SK-N-SH treated with all-trans-retinoic acid at 6 μM for 48 hours (cell line): Measurements from ENCODE around the gene IGSF9.

Experiments
- ATAC-seq: fragments of 200-7000 bp; cut with Tn5 transposase; 3 replicates; pipeline ENCODE4 v1.9.1; 2020; ENCODE audit warnings: mild to moderate bottlenecking, moderate library complexity
- ARNTL ChIP-seq: fragments of 450-650 bp; formaldehyde crosslinking; IDR thresholded peaks from 2 replicates; pipeline ENCODE4 v1.5.0; 2020; ENCODE audit warnings: low read depth, mild to moderate bottlenecking, moderate library complexity, borderline replicate concordance
- BACH2 ChIP-seq: fragments of 250-450 bp; sonication (Bioruptor Pico); IDR thresholded peaks from 2 replicates; pipeline ENCODE4 v1.9.0; 2021; ENCODE audit warnings: mild to moderate bottlenecking, borderline replicate concordance
- CREB5 ChIP-seq: fragments of 250-450 bp; sonication (Bioruptor Pico); IDR thresholded peaks from 2 replicates; pipeline ENCODE4 v1.5.1; 2020; ENCODE audit warnings: low read depth, mild to moderate bottlenecking, moderate library complexity
- ESRRG ChIP-seq: fragments of 250-450 bp; sonication (Bioruptor Pico); IDR thresholded peaks from 2 replicates; pipeline ENCODE4 v1.6.1; 2021; ENCODE audit warnings: mild to moderate bottlenecking
- GLIS3 ChIP-seq: fragments of 250-450 bp; sonication (Bioruptor Pico); IDR thresholded peaks from 2 replicates; pipeline ENCODE4 v1.5.0; 2020; ENCODE audit warnings: mild to moderate bottlenecking, moderate library complexity
- ISL1 ChIP-seq: fragments of 250-450 bp; sonication (Bioruptor Pico); IDR thresholded peaks from 2 replicates; pipeline ENCODE4 v2.1.2; 2022; ENCODE audit warnings: mild to moderate bottlenecking, moderate library complexity
- OSR1 ChIP-seq: fragments of 250-450 bp; sonication (Bioruptor Pico); IDR thresholded peaks from 2 replicates; pipeline ENCODE4 v1.8.0; 2022; ENCODE audit warnings: moderate library complexity, mild to moderate bottlenecking, inconsistent platforms
- PPARA ChIP-seq: fragments of 250-450 bp; sonication (Bioruptor Pico); IDR thresholded peaks from 2 replicates; pipeline ENCODE4 v1.5.0; 2020; ENCODE audit warnings: mild to moderate bottlenecking, borderline replicate concordance
- RARB ChIP-seq: fragments of 250-450 bp; sonication (Bioruptor Pico); IDR thresholded peaks from 2 replicates; pipeline ENCODE4 v1.8.0; 2021; ENCODE audit warnings: mild to moderate bottlenecking, moderate library complexity
- SNAI2 ChIP-seq: fragments of 250-450 bp; sonication (Bioruptor Pico); IDR thresholded peaks from 2 replicates; pipeline ENCODE4 v1.5.0; 2020; ENCODE audit warnings: mild to moderate bottlenecking, moderate library complexity
- TCF4 ChIP-seq: fragments of 250-450 bp; sonication (Bioruptor Pico); IDR thresholded peaks from 2 replicates; pipeline ENCODE4 v1.8.0; 2021; ENCODE audit warnings: mild to moderate bottlenecking, moderate library complexity, borderline replicate concordance
- TOX ChIP-seq: fragments of 250-450 bp; sonication (Bioruptor Pico); IDR thresholded peaks from 2 replicates; pipeline ENCODE4 v1.8.0; 2021; ENCODE audit warnings: mild to moderate bottlenecking, moderate library complexity, borderline replicate concordance
- ZC3H10 ChIP-seq: fragments of 250-450 bp; sonication (Bioruptor Pico); IDR thresholded peaks from 2 replicates; pipeline ENCODE4 v1.5.1; 2021; ENCODE audit warnings: mild to moderate bottlenecking, moderate library complexity
- ZFP3 ChIP-seq: fragments of 250-450 bp; sonication (Bioruptor Pico); IDR thresholded peaks from 2 replicates; pipeline ENCODE4 v1.5.0; 2020; ENCODE audit warnings: mild to moderate bottlenecking, moderate library complexity
- ZFP30 ChIP-seq: fragments of 450-650 bp; formaldehyde crosslinking; IDR thresholded peaks from 2 replicates; pipeline ENCODE4 v1.5.0; 2022; ENCODE audit warnings: mild to moderate bottlenecking, moderate library complexity
- ZNF565 ChIP-seq: fragments of 450-650 bp; formaldehyde crosslinking; conservative IDR thresholded peaks from 2 replicates; pipeline ENCODE4 v1.5.0; 2020; ENCODE audit warnings: low read depth, mild to moderate bottlenecking, moderate library complexity
- ZNF70 ChIP-seq: fragments of 450-650 bp; formaldehyde crosslinking; IDR thresholded peaks from 2 replicates; pipeline ENCODE4 v1.5.0; 2020; ENCODE audit warnings: mild to moderate bottlenecking, moderate library complexity
- ZNF8 ChIP-seq: fragments of 450-650 bp; formaldehyde crosslinking; IDR thresholded peaks from 2 replicates; pipeline ENCODE4 v1.5.0; 2020; ENCODE audit warnings: mild to moderate bottlenecking, moderate library complexity
- TF ChIP-seq, protein P1 (sequence below): fragments of 250-450 bp; sonication (Bioruptor Pico); IDR thresholded peaks from 2 replicates; pipeline ENCODE4 v1.5.1; 2021; ENCODE audit warnings: mild to moderate bottlenecking, moderate library complexity
- TF ChIP-seq, protein P2 (sequence below): fragments of 250-450 bp; sonication (Bioruptor Pico); IDR thresholded peaks from 2 replicates; pipeline ENCODE4 v1.8.0; 2021; ENCODE audit warnings: low read depth, mild to moderate bottlenecking, moderate library complexity, borderline replicate concordance

The IGSF9 gene

GRCh38 chr1:159940006-159940620 lies 5.3 kb downstream of the IGSF9 start:
- no peak for ATAC-seq
- TF ChIP-seq BACH2 (CRISPR knock-in tag) (no peak), ZFP3 (CRISPR knock-in tag) (no peak), ZNF565 (CRISPR knock-in tag) (no peak), ZC3H10 (no peak), CREB5 (CRISPR knock-in tag) (no peak), ZNF70 (CRISPR knock-in tag) (no peak)

DNA sequence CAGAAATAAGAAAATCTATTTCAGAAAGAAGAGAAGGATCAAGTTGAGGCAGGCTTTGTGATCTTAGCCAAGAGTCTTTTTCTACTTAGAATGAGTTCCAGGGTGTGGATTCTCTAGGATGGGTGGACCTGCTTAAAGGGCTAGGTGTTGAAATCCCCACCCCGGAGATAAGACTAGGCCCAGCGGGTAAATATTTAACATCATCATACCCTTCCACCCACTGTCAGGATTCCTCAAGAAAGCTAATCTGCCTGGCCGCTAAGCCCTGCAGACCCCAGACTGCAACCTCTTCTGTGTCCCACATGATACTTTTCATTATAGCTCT lies 5.8 kb downstream of the IGSF9 start:
- ATAC-seq, result no peak
- TF ChIP-seq ESRRG (CRISPR knock-in tag) (no peak), ISL1 (no peak), RARB (CRISPR knock-in tag) (no peak), CREB5 (CRISPR knock-in tag) (no peak)

GRCh38 chr1:159938905-159939677 lies 6.3 kb downstream of the IGSF9 start:
- ATAC-seq, result no peak
- TF ChIP-seq ZFP3 (CRISPR knock-in tag) (no peak), ZFP30 (CRISPR knock-in tag) (no peak), SNAI2 (CRISPR knock-in tag) (no peak), ZNF8 (CRISPR knock-in tag) (no peak), ARNTL (no peak), BACH2 (CRISPR knock-in tag) (no peak)

DNA sequence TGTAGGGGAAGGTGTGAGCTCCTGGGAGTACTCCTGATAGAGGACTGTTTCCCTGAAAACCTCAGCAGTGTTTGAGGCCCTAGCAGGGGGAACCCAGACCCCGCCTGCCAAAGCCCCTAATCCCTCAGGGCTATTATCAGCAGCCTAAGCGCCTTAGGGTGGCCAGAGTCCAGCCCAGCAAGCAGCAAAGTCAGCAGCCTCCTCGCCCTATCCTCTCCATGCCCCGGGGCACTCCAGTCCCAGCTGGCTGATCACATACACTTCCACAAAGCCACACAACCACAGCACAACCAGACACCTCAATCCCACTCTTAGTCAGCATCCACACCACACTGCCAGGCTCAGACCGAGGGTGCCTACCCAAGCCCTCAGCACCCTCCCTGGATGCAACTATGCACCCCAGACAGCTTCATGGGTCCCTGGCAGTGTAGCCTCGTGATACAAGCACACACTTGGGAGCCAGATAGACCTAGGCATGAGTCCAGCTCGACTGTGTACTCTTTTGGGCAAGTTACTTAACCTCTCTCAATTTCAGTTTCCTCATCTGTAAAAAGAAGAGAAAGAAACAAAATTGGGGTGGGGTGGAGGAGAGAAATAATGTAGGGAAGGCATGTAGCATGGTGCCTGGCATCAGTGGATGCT lies 7.1 kb downstream of the IGSF9 start:
- TF ChIP-seq, protein P1, sequence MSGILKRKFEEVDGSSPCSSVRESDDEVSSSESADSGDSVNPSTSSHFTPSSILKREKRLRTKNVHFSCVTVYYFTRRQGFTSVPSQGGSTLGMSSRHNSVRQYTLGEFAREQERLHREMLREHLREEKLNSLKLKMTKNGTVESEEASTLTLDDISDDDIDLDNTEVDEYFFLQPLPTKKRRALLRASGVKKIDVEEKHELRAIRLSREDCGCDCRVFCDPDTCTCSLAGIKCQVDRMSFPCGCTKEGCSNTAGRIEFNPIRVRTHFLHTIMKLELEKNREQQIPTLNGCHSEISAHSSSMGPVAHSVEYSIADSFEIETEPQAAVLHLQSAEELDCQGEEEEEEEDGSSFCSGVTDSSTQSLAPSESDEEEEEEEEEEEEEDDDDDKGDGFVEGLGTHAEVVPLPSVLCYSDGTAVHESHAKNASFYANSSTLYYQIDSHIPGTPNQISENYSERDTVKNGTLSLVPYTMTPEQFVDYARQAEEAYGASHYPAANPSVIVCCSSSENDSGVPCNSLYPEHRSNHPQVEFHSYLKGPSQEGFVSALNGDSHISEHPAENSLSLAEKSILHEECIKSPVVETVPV (CRISPR knock-in tag), result no peak
- TF ChIP-seq, protein P2, sequence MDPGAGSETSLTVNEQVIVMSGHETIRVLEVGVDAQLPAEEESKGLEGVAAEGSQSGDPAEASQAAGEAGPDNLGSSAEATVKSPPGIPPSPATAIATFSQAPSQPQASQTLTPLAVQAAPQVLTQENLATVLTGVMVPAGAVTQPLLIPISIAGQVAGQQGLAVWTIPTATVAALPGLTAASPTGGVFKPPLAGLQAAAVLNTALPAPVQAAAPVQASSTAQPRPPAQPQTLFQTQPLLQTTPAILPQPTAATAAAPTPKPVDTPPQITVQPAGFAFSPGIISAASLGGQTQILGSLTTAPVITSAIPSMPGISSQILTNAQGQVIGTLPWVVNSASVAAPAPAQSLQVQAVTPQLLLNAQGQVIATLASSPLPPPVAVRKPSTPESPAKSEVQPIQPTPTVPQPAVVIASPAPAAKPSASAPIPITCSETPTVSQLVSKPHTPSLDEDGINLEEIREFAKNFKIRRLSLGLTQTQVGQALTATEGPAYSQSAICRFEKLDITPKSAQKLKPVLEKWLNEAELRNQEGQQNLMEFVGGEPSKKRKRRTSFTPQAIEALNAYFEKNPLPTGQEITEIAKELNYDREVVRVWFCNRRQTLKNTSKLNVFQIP (CRISPR knock-in tag), result no peak
- TF ChIP-seq ZNF70 (CRISPR knock-in tag) (no peak), ZFP3 (CRISPR knock-in tag) (no peak), ZC3H10 (no peak), ZNF8 (CRISPR knock-in tag) (no peak), CREB5 (CRISPR knock-in tag) (no peak), TCF4 (no peak)
- no peak for ATAC-seq

- no peak for ATAC-seq
- no peak for TF ChIP-seq GLIS3 (CRISPR knock-in tag)
- no peak for TF ChIP-seq ZFP3 (CRISPR knock-in tag)
- no peak for TF ChIP-seq TOX
- no peak for TF ChIP-seq ARNTL
- no peak for TF ChIP-seq ZNF565 (CRISPR knock-in tag)
- TF ChIP-seq OSR1, result no peak
- TF ChIP-seq ZC3H10, result no peak
- TF ChIP-seq, protein P1 (CRISPR knock-in tag), result no peak
- TF ChIP-seq, protein P2 (CRISPR knock-in tag), result no peak
- TF ChIP-seq PPARA (CRISPR knock-in tag), result no peak
- no peak for TF ChIP-seq ESRRG (CRISPR knock-in tag)
These were observed 8.2 kb downstream of the IGSF9 start for GRCh38 chr1:159937054-159937750.
